GM23338 (cell line): ENCODE data around the gene GLIPR1. TPM values are rescaled to one million over a fixed set of nuclear protein-coding genes. Genes with fewer than 3 reads are reported as not detected.

Source experiments
- ATAC-seq: fragments of 200-7000 bp; cut with Tn5 transposase; 3 replicates; pipeline ENCODE4 v1.9.1; 2020
- DNase-seq: peaks from one replicate; pipeline ENCODE4 v3.0.0-alpha.2; 2015; ENCODE audit warnings: low spot score
- H2AFZ ChIP-seq: fragments of 200-600 bp; sonication (generic); 2 replicates; pipeline ENCODE4 v1.8.0; 2016; ENCODE audit warnings: antibody characterized with exemption, mild to moderate bottlenecking, moderate library complexity
- H3F3A ChIP-seq: fragments of 200-600 bp; sonication (generic); replicated peaks from 2 replicates; pipeline ENCODE4 v1.8.0; 2017; ENCODE audit warnings: antibody characterized with exemption, mixed run types, low read depth
- H3K27ac ChIP-seq: fragments of 200-600 bp; sonication (generic); 2 replicates; pipeline ENCODE4 v1.6.1; 2016; ENCODE audit warnings: low read depth
- H3K27me3 ChIP-seq: fragments of 200-600 bp; sonication (generic); 2 replicates; pipeline ENCODE4 v1.8.0; 2016; ENCODE audit warnings: mild to moderate bottlenecking, mixed run types, moderate library complexity; ENCODE audit not compliant: insufficient read depth
- H3K36me3 ChIP-seq: fragments of 200-600 bp; sonication (generic); 2 replicates; pipeline ENCODE4 v1.8.0; 2016; ENCODE audit warnings: mild to moderate bottlenecking; ENCODE audit not compliant: insufficient read depth
- H3K4me1 ChIP-seq: fragments of 200-600 bp; sonication (generic); 2 replicates; pipeline ENCODE4 v1.8.0; 2016; ENCODE audit warnings: mild to moderate bottlenecking, moderate library complexity; ENCODE audit not compliant: insufficient read depth
- H3K4me2 ChIP-seq: fragments of 200-600 bp; sonication (generic); 2 replicates; pipeline ENCODE4 v1.7.1; 2017; ENCODE audit warnings: mixed run types
- H3K4me3 ChIP-seq: fragments of 200-600 bp; sonication (generic); 2 replicates; pipeline ENCODE4 v1.6.1; 2016; ENCODE audit warnings: mixed run types
- H3K79me2 ChIP-seq: fragments of 200-600 bp; sonication (generic); replicated peaks from 2 replicates; pipeline ENCODE4 v1.8.0; 2017; ENCODE audit warnings: mild to moderate bottlenecking; ENCODE audit not compliant: insufficient read depth
- H3K9me2 ChIP-seq: fragments of 200-600 bp; sonication (generic); 2 replicates; pipeline ENCODE4 v1.8.0; 2017; ENCODE audit not compliant: insufficient read depth
- H4K20me1 ChIP-seq: fragments of 200-600 bp; sonication (generic); replicated peaks from 2 replicates; pipeline ENCODE4 v1.8.0; 2017; ENCODE audit warnings: mild to moderate bottlenecking; ENCODE audit not compliant: insufficient read depth
- H3K27ac Mint-ChIP-seq: 2 replicates; pipeline ENCODE4 v1.8.0; 2020; ENCODE audit warnings: inconsistent platforms, mild to moderate bottlenecking, moderate library complexity, mixed read lengths
- H3K27me3 Mint-ChIP-seq: 3 replicates; pipeline ENCODE4 v1.8.0; 2022; ENCODE audit warnings: low read depth, mild to moderate bottlenecking, moderate library complexity, mixed read lengths, inconsistent platforms; ENCODE audit not compliant: insufficient read depth, poor library complexity
- H3K36me3 Mint-ChIP-seq: 3 replicates; pipeline ENCODE4 v1.8.0; 2021; ENCODE audit warnings: low read depth, mild to moderate bottlenecking, inconsistent platforms, moderate library complexity, mixed read lengths
- H3K4me1 Mint-ChIP-seq: 3 replicates; pipeline ENCODE4 v1.8.0; 2020; ENCODE audit warnings: mild to moderate bottlenecking, inconsistent platforms, mixed read lengths
- H3K4me3 Mint-ChIP-seq: 3 replicates; pipeline ENCODE4 v1.8.0; 2021; ENCODE audit warnings: moderate library complexity, mild to moderate bottlenecking, inconsistent platforms, mixed read lengths
- H3K9me3 Mint-ChIP-seq: 3 replicates; pipeline ENCODE4 v1.8.0; 2020; ENCODE audit warnings: moderate library complexity, mild to moderate bottlenecking, inconsistent platforms, mixed read lengths
- CREB1 ChIP-seq: fragments of 250-450 bp; sonication (Bioruptor Pico); IDR thresholded peaks from 2 replicates; pipeline ENCODE4 v1.5.0; 2020; ENCODE audit warnings: low read depth, mild to moderate bottlenecking, moderate library complexity
- EZH2 ChIP-seq: fragments of 200-600 bp; sonication (generic); IDR thresholded peaks from one replicate; pipeline ENCODE4 v1.8.0; 2017; ENCODE audit warnings: antibody characterized with exemption, mild to moderate bottlenecking, low read depth; ENCODE audit not compliant: unreplicated experiment
- EZH2phosphoT487 ChIP-seq: fragments of 200-600 bp; sonication (generic); IDR thresholded peaks from one replicate; pipeline ENCODE4 v1.8.1; 2018; ENCODE audit warnings: antibody characterized with exemption; ENCODE audit not compliant: unreplicated experiment
- JUNB ChIP-seq: IDR thresholded peaks from one replicate; pipeline ENCODE4 v1.6.1; 2016; ENCODE audit warnings: antibody characterized with exemption; ENCODE audit not compliant: unreplicated experiment
- NANOG ChIP-seq: IDR thresholded peaks from 2 replicates; pipeline ENCODE4 v1.6.1; 2016; ENCODE audit warnings: antibody characterized with exemption, borderline replicate concordance
- POLR2AphosphoS5 ChIP-seq: IDR thresholded peaks from 2 replicates; pipeline ENCODE4 v1.6.1; 2016; ENCODE audit warnings: antibody characterized with exemption, low read depth
- STAT1 ChIP-seq: IDR thresholded peaks from one replicate; pipeline ENCODE4 v1.6.1; 2016; ENCODE audit warnings: antibody characterized with exemption; ENCODE audit not compliant: unreplicated experiment
- ZNF331 ChIP-seq: fragments of 250-450 bp; sonication (Bioruptor Pico); IDR thresholded peaks from 2 replicates; pipeline ENCODE4 v1.5.0; 2020; ENCODE audit warnings: low read depth, mild to moderate bottlenecking, moderate library complexity
- ZNF462 ChIP-seq: fragments of 250-450 bp; sonication (Bioruptor Pico); IDR thresholded peaks from 2 replicates; pipeline ENCODE4 v1.5.0; 2020; ENCODE audit warnings: mild to moderate bottlenecking, moderate library complexity
- polyA plus RNA-seq: library from polyadenylated mRNA; unstranded; fragments of >200 nt; fragmentation: Nextera tagmentation; extraction: Ambion mirVana; gene quantifications from 2 replicates; pipeline ENCODE4 v1.2.1, GENCODE V29; 2016
- total RNA-seq: library from RNA; depleted of rRNA; stranded (reverse); fragments of >200 nt; shearing (Covaris generic); gene quantifications from 2 replicates; pipeline ENCODE4 v1.2.3, GENCODE V29; 2014
- TF ChIP-seq, protein P1 (sequence below), 2 experiments: fragments of 200-600 bp in 1 of 2; sonication (generic) in 1 of 2; conservative IDR thresholded peaks; 2 replicates each; pipeline versions ENCODE4 v1.5.1 to v1.6.1; 2016 to 2017; ENCODE audit warnings: antibody characterized with exemption in 2 of 2, low read depth in 2 of 2, mild to moderate bottlenecking in 2 of 2, moderate library complexity in 1 of 2

GLIPR1 gene
- total and polyA plus RNA-seq, 2 experiments from 2014 or later, result 0.03 to 6.1 TPM

GRCh38 chr12:75550401-75551240 is 70.1 kb downstream of the GLIPR1 start (continued):
- TF ChIP-seq ZNF462 (CRISPR knock-in tag), result no peak
- no peak for TF ChIP-seq STAT1
- TF ChIP-seq ZNF331 (CRISPR knock-in tag), result no peak
- TF ChIP-seq CREB1, result no peak

DNA sequence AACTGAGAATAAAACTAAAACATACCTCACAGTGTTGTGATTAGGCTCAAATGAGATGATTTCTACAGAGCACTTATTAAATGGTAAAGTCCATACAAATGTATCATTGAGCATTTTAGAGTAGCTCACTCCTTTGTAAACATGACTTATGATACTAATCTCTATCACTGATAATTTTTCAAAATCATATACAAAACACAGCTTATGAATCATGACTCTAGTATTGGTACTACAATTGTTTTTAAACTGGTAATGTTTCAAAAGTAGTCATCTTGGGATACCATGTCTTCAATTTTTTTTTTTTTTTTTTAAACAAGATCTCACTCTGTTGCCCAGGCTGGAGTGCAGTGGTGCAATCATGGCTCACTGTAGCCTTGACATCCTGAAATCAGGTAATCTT is 70.9 kb downstream of the GLIPR1 start:
- Histone ChIP-seq H4K20me1 (no peaks in the 10 kb centered on the region), H3K79me2 (no peaks in the 10 kb centered on the region), H3K4me1 (peaks cover 11% of the 10 kb centered on the region), H2AFZ (no peak overlapping the region), H3K9me2 (no peaks in the 10 kb centered on the region), H3K4me3 (no peak overlapping the region), H3F3A (no peaks in the 10 kb centered on the region), H3K27ac (no peak overlapping the region), H3K36me3 (no peaks in the 10 kb centered on the region), H3K27me3 (no peaks in the 10 kb centered on the region), H3K4me2 (no peak overlapping the region)
- no peaks in the 10 kb centered on the region for H3K36me3 Mint-ChIP-seq
- H3K27me3 Mint-ChIP-seq, result no peaks in the 10 kb centered on the region
- ATAC-seq (no peak), DNase-seq (no peak)
- no peaks in the 10 kb centered on the region for H3K9me3 Mint-ChIP-seq
- H3K27ac Mint-ChIP-seq, result no peak overlapping the region
- H3K4me1 Mint-ChIP-seq, result peaks cover 31% of the 10 kb centered on the region; the same call in 2 of the 3 replicates
- no peak overlapping the region for H3K4me3 Mint-ChIP-seq
- no peak for TF ChIP-seq NANOG
- TF ChIP-seq EZH2, result no peak
- TF ChIP-seq POLR2AphosphoS5, result no peak
- TF ChIP-seq JUNB, result no peak
- TF ChIP-seq, protein P1, sequence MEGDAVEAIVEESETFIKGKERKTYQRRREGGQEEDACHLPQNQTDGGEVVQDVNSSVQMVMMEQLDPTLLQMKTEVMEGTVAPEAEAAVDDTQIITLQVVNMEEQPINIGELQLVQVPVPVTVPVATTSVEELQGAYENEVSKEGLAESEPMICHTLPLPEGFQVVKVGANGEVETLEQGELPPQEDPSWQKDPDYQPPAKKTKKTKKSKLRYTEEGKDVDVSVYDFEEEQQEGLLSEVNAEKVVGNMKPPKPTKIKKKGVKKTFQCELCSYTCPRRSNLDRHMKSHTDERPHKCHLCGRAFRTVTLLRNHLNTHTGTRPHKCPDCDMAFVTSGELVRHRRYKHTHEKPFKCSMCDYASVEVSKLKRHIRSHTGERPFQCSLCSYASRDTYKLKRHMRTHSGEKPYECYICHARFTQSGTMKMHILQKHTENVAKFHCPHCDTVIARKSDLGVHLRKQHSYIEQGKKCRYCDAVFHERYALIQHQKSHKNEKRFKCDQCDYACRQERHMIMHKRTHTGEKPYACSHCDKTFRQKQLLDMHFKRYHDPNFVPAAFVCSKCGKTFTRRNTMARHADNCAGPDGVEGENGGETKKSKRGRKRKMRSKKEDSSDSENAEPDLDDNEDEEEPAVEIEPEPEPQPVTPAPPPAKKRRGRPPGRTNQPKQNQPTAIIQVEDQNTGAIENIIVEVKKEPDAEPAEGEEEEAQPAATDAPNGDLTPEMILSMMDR (conservative IDR thresholded peaks at IDR 0.05; ENCODE audit: low read depth in 2 of 2), result no peak
- no peak for TF ChIP-seq EZH2phosphoT487
- no peak for TF ChIP-seq ZNF331 (CRISPR knock-in tag)
